ENCODE results near the gene KLF6. TPM values are rescaled to one million over a fixed set of nuclear protein-coding genes. Genes with fewer than 3 reads are reported as not detected.
A peak's percentile ranks its signal among the peaks of the same experiment; 100 is the strongest.

KLF6 gene
- total and polyA plus RNA-seq, 9 of the 15 experiments (the other 6 are each of a cell fraction or from before 2014, with no cell fraction given) = 3.2 to 23.9 (median 8.0) TPM

DNA sequence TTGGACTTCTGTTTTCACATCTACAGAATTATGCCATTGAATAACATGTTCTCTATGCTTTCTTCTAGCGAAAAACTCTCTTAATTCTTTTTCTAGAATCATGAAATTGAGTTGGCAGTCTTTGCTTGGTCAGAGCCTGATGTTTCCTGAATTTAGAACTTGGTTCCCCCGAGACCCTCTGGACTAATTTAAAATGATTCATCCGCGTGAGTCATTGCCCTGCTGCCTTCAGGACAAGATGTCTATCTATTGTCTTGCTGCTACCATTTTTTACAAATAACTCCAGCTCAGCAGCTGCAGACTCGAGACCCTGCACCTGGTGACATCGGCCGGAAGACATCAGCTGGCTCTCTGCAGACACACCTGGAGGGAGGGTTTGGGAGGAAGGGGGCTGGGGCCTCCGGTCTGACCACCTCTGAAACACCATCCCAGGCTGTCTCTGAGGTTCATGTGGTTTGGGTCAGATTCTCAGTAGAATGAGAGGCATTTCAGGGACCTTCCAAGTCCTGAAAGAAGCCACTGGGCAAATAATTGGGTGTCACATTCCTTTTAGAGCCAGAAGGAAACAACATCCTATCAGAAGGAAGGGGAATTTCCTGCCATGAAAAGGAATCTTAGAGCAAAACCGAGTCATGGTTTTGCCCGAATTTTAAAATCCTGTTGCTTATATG is 20.9 kb upstream of the KLF6 start (continued):
- TF ChIP-seq VEZF1 (CRISPR knock-in tag; IDR thresholded peaks at IDR 0.05) (no peak; the same call in 1 of the 2 replicates), ZNF436 (CRISPR knock-in tag; IDR thresholded peaks at IDR 0.05) (no peak), SMAD1 (IDR thresholded peaks at IDR 0.05; ENCODE audit: low read depth, low read length, partially characterized antibody) (no peak), CBX2 (IDR thresholded peaks at IDR 0.05; ENCODE audit: insufficient read depth, low read length, poor library complexity, severe bottlenecking) (no peak), NR2C2 (CRISPR knock-in tag; IDR thresholded peaks at IDR 0.05) (no peak), NR2C2 (tag; IDR thresholded peaks at IDR 0.05) (no peak; the same call in 1 of the 2 replicates), ZC3H8 (IDR thresholded peaks at IDR 0.05) (no peak), WHSC1 (IDR thresholded peaks at IDR 0.05; ENCODE audit: low read length) (no peak), ERF (CRISPR knock-in tag; IDR thresholded peaks at IDR 0.05) (no peak), CSDE1 (IDR thresholded peaks at IDR 0.05) (no peak), POLR2A (conservative IDR thresholded peaks at IDR 0.05) (peak; percentile 18; the same call in 1 of the 2 replicates), SMARCB1 (IDR thresholded peaks at IDR 0.05; ENCODE audit: insufficient read length, low read depth) (no peak), CHD1 (IDR thresholded peaks at IDR 0.05; ENCODE audit: low read length) (no peak), C11orf30 (IDR thresholded peaks at IDR 0.05; ENCODE audit: low read depth) (no peak), STAT5A (IDR thresholded peaks at IDR 0.05; ENCODE audit: borderline replicate concordance, low read length) (no peak), KAT7 (CRISPR knock-in tag; IDR thresholded peaks at IDR 0.05; ENCODE audit: borderline replicate concordance) (no peak), TAF9B (IDR thresholded peaks at IDR 0.05; ENCODE audit: partially characterized antibody) (no peak), CEBPG (CRISPR knock-in tag; IDR thresholded peaks at IDR 0.05) (no peak), CEBPG (tag; conservative IDR thresholded peaks at IDR 0.05 in 1 of 2, IDR thresholded peaks at IDR 0.05 in 1 of 2) (no peak), IFI16 (CRISPR knock-in tag; IDR thresholded peaks at IDR 0.05) (no peak), KLF1 (tag; IDR thresholded peaks at IDR 0.05) (no peak), PYGO2 (tag; IDR thresholded peaks at IDR 0.05) (no peak), MEIS2 (IDR thresholded peaks at IDR 0.05; ENCODE audit: partially characterized antibody) (peak; percentile 42)
- TF ChIP-seq, protein P1, sequence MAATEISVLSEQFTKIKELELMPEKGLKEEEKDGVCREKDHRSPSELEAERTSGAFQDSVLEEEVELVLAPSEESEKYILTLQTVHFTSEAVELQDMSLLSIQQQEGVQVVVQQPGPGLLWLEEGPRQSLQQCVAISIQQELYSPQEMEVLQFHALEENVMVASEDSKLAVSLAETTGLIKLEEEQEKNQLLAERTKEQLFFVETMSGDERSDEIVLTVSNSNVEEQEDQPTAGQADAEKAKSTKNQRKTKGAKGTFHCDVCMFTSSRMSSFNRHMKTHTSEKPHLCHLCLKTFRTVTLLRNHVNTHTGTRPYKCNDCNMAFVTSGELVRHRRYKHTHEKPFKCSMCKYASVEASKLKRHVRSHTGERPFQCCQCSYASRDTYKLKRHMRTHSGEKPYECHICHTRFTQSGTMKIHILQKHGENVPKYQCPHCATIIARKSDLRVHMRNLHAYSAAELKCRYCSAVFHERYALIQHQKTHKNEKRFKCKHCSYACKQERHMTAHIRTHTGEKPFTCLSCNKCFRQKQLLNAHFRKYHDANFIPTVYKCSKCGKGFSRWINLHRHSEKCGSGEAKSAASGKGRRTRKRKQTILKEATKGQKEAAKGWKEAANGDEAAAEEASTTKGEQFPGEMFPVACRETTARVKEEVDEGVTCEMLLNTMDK (IDR thresholded peaks at IDR 0.05; ENCODE audit: borderline replicate concordance, insufficient read depth, low read depth, low read length, poor library complexity, severe bottlenecking) = no peak

All from K562 (cell line).